Neural cell (in vitro differentiated cells): ENCODE results near the gene KISS1R. TPM values are rescaled to one million over a fixed set of nuclear protein-coding genes. Genes with fewer than 3 reads are reported as not detected.

Experiments
- H2AFZ ChIP-seq: fragments of 200-600, 300-800 bp; sonication (generic), shearing (Covaris generic); 2 replicates; pipeline ENCODE4 v1.6.0; 2014; ENCODE audit warnings: low read depth, mild to moderate bottlenecking, antibody characterized with exemption, low read length, moderate library complexity
- H3F3A ChIP-seq: fragments of 200-600 bp; shearing (Covaris generic); 2 replicates; pipeline ENCODE4 v1.6.1; 2016; ENCODE audit warnings: mild to moderate bottlenecking, moderate library complexity, mixed read lengths, antibody characterized with exemption, low read length; ENCODE audit not compliant: insufficient read depth, poor library complexity, severe bottlenecking
- H3K27ac ChIP-seq: fragments of 200-600, 300-800 bp; sonication (generic), shearing (Covaris generic); 2 replicates; pipeline ENCODE4 v1.5.1; 2014; ENCODE audit warnings: mild to moderate bottlenecking, low read length, moderate library complexity
- H3K27me3 ChIP-seq: fragments of 300-800, 200-600 bp; sonication (generic), shearing (Covaris generic); 2 replicates; pipeline ENCODE4 v1.6.0; 2014; ENCODE audit warnings: mild to moderate bottlenecking, low read depth, low read length, moderate library complexity; ENCODE audit not compliant: insufficient read depth
- H3K36me3 ChIP-seq: fragments of 300-800, 200-600 bp; sonication (generic), shearing (Covaris generic); 2 replicates; pipeline ENCODE4 v1.5.1; 2014; ENCODE audit warnings: mild to moderate bottlenecking, antibody characterized with exemption, low read length, moderate library complexity; ENCODE audit not compliant: insufficient read depth
- H3K4me2 ChIP-seq: fragments of 300-800, 200-600 bp; sonication (generic), shearing (Covaris generic); 2 replicates; pipeline ENCODE4 v1.6.0; 2014; ENCODE audit warnings: mild to moderate bottlenecking, low read length
- H3K4me3 ChIP-seq: fragments of 300-800, 200-600 bp; sonication (generic), shearing (Covaris generic); 2 replicates; pipeline ENCODE4 v1.5.1; 2014; ENCODE audit warnings: mild to moderate bottlenecking, low read length, moderate library complexity
- H3K79me2 ChIP-seq: fragments of 200-600 bp; shearing (Covaris generic); replicated peaks from 2 replicates; pipeline ENCODE4 v1.6.0; 2014; ENCODE audit warnings: mild to moderate bottlenecking, low read length, moderate library complexity; ENCODE audit not compliant: insufficient read depth
- H3K9ac ChIP-seq: fragments of 300-800, 200-600 bp; sonication (generic), shearing (Covaris generic); 2 replicates; pipeline ENCODE4 v1.6.1; 2016; ENCODE audit warnings: mild to moderate bottlenecking, low read length, mixed read lengths
- H3K9me2 ChIP-seq: fragments of 200-600 bp; shearing (Covaris generic); 2 replicates; pipeline ENCODE4 v1.6.1; 2016; ENCODE audit warnings: mild to moderate bottlenecking, low read length, mixed read lengths; ENCODE audit not compliant: insufficient read depth
- H3K9me3 ChIP-seq: fragments of 200-600, 300-800 bp; sonication (generic), shearing (Covaris generic); 2 replicates; pipeline ENCODE4 v1.6.1; 2016; ENCODE audit warnings: mild to moderate bottlenecking, mixed run types, low read length, moderate library complexity, mixed read lengths
- H4K20me1 ChIP-seq: fragments of 200-600 bp; shearing (Covaris generic); 2 replicates; pipeline ENCODE4 v1.6.1; 2016; ENCODE audit warnings: mild to moderate bottlenecking, mixed run types; ENCODE audit not compliant: insufficient read depth
- CTCF ChIP-seq: fragments of 450-650 bp; IDR thresholded peaks from 2 replicates; pipeline ENCODE4 v1.5.1; 2014; ENCODE audit warnings: antibody characterized with exemption, mild to moderate bottlenecking, moderate library complexity; ENCODE audit not compliant: poor library complexity, severe bottlenecking
- EP300 ChIP-seq: fragments of 450-650 bp; conservative IDR thresholded peaks from 2 replicates; pipeline ENCODE4 v1.6.1; 2014; ENCODE audit warnings: antibody characterized with exemption, mild to moderate bottlenecking, moderate library complexity; ENCODE audit not compliant: poor library complexity, severe bottlenecking
- EZH2 ChIP-seq: fragments of 200-600, 300-800 bp; shearing (Covaris generic), sonication (generic); IDR thresholded peaks from 2 replicates; pipeline ENCODE4 v1.6.1; 2014; ENCODE audit warnings: antibody characterized with exemption, low read length, borderline replicate concordance, mild to moderate bottlenecking; ENCODE audit not compliant: insufficient read depth, poor library complexity, severe bottlenecking
- MXI1 ChIP-seq: fragments of 450-650 bp; conservative IDR thresholded peaks from 2 replicates; pipeline ENCODE4 v1.6.1; 2014; ENCODE audit warnings: antibody characterized with exemption, mild to moderate bottlenecking; ENCODE audit not compliant: poor library complexity, severe bottlenecking
- POLR2AphosphoS5 ChIP-seq: IDR thresholded peaks from 2 replicates; pipeline ENCODE4 v1.6.1; 2012
- RAD21 ChIP-seq: fragments of 450-650 bp; conservative IDR thresholded peaks from 2 replicates; pipeline ENCODE4 v1.6.1; 2014; ENCODE audit warnings: antibody characterized with exemption, mild to moderate bottlenecking, moderate library complexity
- REST ChIP-seq: IDR thresholded peaks from 2 replicates; pipeline ENCODE4 v1.6.1; 2012; ENCODE audit warnings: borderline replicate concordance
- SMC3 ChIP-seq: fragments of 450-650 bp; conservative IDR thresholded peaks from 2 replicates; pipeline ENCODE4 v1.6.1; 2014; ENCODE audit warnings: antibody characterized with exemption, mild to moderate bottlenecking, moderate library complexity; ENCODE audit not compliant: poor library complexity
- TAF1 ChIP-seq: IDR thresholded peaks from 2 replicates; pipeline ENCODE4 v1.6.1; 2012; ENCODE audit warnings: low read depth
- polyA plus RNA-seq: library from polyadenylated mRNA; depleted of rRNA; stranded (reverse); fragments of >200 nt; gene quantifications from 2 replicates; pipeline ENCODE4 v1.2.3, GENCODE V29; 2014

Gene KISS1R
- polyA plus RNA-seq, 1 donor from 2014 or later, result 5.4 TPM

GRCh38 chr19:888581-889385, 28.4 kb upstream of the KISS1R start:
- no peak overlapping the region for H3K4me3 ChIP-seq
- H2AFZ ChIP-seq, result no peak overlapping the region
- H3K4me2 ChIP-seq, result no peak overlapping the region
- no peaks in the 10 kb centered on the region for H3K27me3 ChIP-seq
- no peak overlapping the region for H3K9ac ChIP-seq
- H3K27ac ChIP-seq, result no peak overlapping the region
- H3K9me3 ChIP-seq, result no peaks in the 10 kb centered on the region
- H3K36me3 ChIP-seq, result no peaks in the 10 kb centered on the region
- no peaks in the 10 kb centered on the region for H3F3A ChIP-seq
- no peak for TF ChIP-seq REST
- TF ChIP-seq RAD21, result no peak
- no peak for TF ChIP-seq EP300
- no peak for TF ChIP-seq CTCF
- TF ChIP-seq MXI1, result no peak
- TF ChIP-seq EZH2, result no peak
- TF ChIP-seq TAF1, result no peak
- no peak for TF ChIP-seq SMC3
- no peak for TF ChIP-seq POLR2AphosphoS5
- H3K9me2 ChIP-seq, result no peaks in the 10 kb centered on the region
- H4K20me1 ChIP-seq, result no peaks in the 10 kb centered on the region
- peaks cover 6% of the 10 kb centered on the region for H3K79me2 ChIP-seq

- no peak overlapping the region for H2AFZ ChIP-seq
- no peak overlapping the region for H3K4me2 ChIP-seq
- H3K9ac ChIP-seq, result no peak overlapping the region
- TF ChIP-seq SMC3, result no peak
- no peak for TF ChIP-seq RAD21
- TF ChIP-seq EP300, result no peak
- TF ChIP-seq TAF1, result no peak
- TF ChIP-seq POLR2AphosphoS5, result no peak
- TF ChIP-seq CTCF, result no peak
- TF ChIP-seq REST, result no peak
- H3K4me3 ChIP-seq, result no peak overlapping the region
- H3K27ac ChIP-seq, result no peak overlapping the region
- no peaks in the 10 kb centered on the region for H3F3A ChIP-seq
- H3K9me3 ChIP-seq, result no peaks in the 10 kb centered on the region
- peaks cover 6% of the 10 kb centered on the region for H3K79me2 ChIP-seq
- no peaks in the 10 kb centered on the region for H4K20me1 ChIP-seq
- no peaks in the 10 kb centered on the region for H3K27me3 ChIP-seq
- no peaks in the 10 kb centered on the region for H3K36me3 ChIP-seq
- H3K9me2 ChIP-seq, result no peaks in the 10 kb centered on the region
These were observed 27.4 kb upstream of the KISS1R start for GRCh38 chr19:889662-890295.
